Endothelial cell of umbilical vein (primary cell): ENCODE data around the gene PTPN6.

Experiments used
- CTCF ChIP-seq, 2 donors: IDR thresholded peaks; 1 replicate in 1 of 2; 2 replicates in 1 of 2; pipeline ENCODE4 v1.5.1; 2011; ENCODE audit warnings: low read length in 2 of 2, mild to moderate bottlenecking in 2 of 2, moderate library complexity in 2 of 2, control low read depth in 1 of 2, inconsistent platforms in 1 of 2, low read depth in 1 of 2; ENCODE audit not compliant: insufficient read depth in 1 of 2; ENCODE audit errors: extremely low read depth in 1 of 2
- EZH2 ChIP-seq: IDR thresholded peaks from 2 replicates; pipeline ENCODE4 v1.6.1; 2012; ENCODE audit warnings: borderline replicate concordance, low read depth, mild to moderate bottlenecking, moderate library complexity, low read length, inconsistent platforms; ENCODE audit not compliant: severe bottlenecking
- FOS ChIP-seq: IDR thresholded peaks from 2 replicates; pipeline ENCODE4 v1.6.1; 2011; ENCODE audit warnings: mild to moderate bottlenecking, low read length, moderate library complexity, borderline replicate concordance; ENCODE audit not compliant: insufficient read depth
- JUN ChIP-seq: IDR thresholded peaks from 2 replicates; pipeline ENCODE4 v1.6.1; 2011; ENCODE audit warnings: borderline replicate concordance, low read depth; ENCODE audit not compliant: insufficient read length, insufficient read depth
- POLR2A ChIP-seq: IDR thresholded peaks from 2 replicates; pipeline ENCODE4 v1.6.1; 2012; ENCODE audit warnings: low read depth, mild to moderate bottlenecking, control low read depth, low read length
- POLR2AphosphoS5 ChIP-seq: IDR thresholded peaks from 2 replicates; pipeline ENCODE4 v1.6.1; 2012; ENCODE audit warnings: low read depth, mild to moderate bottlenecking, control low read depth, low read length, moderate library complexity; ENCODE audit not compliant: insufficient read depth

DNA sequence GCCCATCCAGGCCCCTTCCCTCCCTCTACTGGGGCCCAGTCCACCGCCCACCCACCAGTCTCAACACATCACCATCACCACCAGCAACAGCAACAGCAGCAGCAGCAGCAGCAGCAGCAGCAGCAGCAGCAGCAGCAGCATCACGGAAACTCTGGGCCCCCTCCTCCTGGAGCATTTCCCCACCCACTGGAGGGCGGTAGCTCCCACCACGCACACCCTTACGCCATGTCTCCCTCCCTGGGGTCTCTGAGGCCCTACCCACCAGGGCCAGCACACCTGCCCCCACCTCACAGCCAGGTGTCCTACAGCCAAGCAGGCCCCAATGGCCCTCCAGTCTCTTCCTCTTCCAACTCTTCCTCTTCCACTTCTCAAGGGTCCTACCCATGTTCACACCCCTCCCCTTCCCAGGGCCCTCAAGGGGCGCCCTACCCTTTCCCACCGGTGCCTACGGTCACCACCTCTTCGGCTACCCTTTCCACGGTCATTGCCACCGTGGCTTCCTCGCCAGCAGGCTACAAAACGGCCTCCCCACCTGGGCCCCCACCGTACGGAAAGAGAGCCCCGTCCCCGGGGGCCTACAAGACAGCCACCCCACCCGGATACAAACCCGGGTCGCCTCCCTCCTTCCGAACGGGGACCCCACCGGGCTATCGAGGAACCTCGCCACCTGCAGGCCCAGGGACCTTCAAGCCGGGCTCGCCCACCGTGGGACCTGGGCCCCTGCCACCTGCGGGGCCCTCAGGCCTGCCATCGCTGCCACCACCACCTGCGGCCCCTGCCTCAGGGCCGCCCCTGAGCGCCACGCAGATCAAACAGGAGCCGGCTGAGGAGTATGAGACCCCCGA, 14.3 kb upstream of the PTPN6 start:
- TF ChIP-seq POLR2AphosphoS5 (no peak), CTCF (IDR thresholded peaks at IDR 0.05; ENCODE audit: extremely low read depth in 1 of 2, insufficient read depth in 1 of 2, low read depth in 1 of 2, low read length in 2 of 2) (no peak), POLR2A (no peak), EZH2 (no peak), JUN (no peak), FOS (no peak)
